NCI-H510A treated with DMSO at 0.1 percent for 48 hours (cell line): ENCODE measurements around the gene HECA.
"Not testable (repeated sequence)": the region's sequence is repeated elsewhere in the genome, so short reads cannot be mapped to it uniquely, and the experiment has no call there.

Source experiments
- DNase-seq: peaks from one replicate; lab custom pipeline; 2025; lab: John Stamatoyannopoulos, UW

HECA gene

GRCh38 chr6:139135578-139136545 lies 982 bp downstream of the HECA start:
- DNase-seq, result no peak

DNA sequence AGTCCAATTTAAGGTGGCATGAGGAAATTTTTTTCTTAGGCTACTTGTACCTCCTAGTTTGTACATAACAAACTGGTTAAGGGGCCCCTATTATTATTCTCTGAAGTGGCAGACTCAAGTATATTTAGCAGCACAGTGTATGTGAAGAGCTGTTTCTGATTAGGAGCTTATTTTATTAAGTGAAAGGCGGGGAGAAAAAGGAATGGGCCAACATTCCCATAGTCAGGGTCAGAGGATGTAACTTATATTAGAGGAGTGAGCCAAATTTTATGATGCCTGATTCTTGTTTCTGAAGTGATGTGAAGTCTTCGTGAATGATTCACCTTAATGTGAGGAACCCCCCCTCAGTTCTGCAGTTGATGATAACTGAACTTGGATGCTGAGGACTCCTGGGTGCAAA lies 2.8 kb downstream of the HECA start:
- DNase-seq, result no peak

DNA sequence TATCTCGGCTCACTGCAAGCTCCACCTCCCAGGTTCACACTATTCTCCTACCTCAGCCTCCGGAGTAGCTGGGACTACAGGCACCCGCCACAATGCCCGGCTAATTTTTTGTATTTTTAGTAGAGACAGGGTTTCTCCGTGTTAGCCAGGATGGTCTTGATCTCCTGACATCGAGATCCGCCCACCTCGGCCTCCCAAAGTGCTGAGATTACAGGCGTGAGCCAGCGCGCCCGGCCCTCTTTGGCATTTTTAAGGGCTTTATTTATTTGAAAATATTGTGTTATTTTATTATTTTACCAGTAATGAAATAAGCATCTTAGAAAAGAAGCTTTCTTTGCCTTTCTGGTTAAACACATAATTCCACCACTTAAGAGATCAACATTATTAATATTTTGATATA lies 6.0 kb downstream of the HECA start:
- not testable (repeated sequence) for DNase-seq

DNA sequence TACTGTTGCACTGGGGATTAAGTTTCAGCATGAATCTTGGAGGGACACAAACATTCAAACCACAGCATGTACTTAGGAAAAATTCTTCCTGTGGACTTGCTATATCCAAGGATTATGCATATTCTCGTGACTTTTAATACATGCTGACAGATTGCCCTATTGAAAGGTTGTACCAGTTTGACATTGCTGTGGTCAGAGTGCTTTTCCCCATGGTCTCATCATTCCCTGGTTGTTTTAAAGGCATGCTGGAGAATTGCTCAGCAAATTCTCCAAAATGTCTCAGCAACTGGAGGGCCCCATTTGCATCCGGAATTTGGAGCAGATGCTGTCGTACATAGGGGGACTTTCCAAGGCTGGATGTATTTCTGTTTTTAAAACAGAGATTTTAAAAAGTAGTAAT lies 7.4 kb downstream of the HECA start:
- no peak for DNase-seq

DNA sequence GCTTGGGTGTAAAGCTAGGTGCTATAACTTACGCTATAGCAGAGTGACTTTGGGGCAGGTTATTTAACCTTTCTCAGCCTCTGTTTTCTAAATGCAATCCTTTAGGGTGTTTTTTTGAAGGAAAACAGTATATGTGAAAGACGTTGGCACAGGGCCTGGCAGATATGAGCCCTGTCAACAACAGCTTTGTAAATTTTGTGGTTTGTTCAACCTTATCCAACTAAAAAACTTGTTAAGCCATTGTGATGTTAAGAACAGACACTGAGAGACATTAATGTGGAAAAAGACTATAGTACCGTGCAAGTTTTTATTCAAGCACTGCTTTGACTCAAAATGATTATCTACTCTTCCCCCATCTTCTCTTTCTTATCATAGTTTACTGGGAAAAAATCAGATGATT lies 8.2 kb downstream of the HECA start:
- DNase-seq, result no peak

DNA sequence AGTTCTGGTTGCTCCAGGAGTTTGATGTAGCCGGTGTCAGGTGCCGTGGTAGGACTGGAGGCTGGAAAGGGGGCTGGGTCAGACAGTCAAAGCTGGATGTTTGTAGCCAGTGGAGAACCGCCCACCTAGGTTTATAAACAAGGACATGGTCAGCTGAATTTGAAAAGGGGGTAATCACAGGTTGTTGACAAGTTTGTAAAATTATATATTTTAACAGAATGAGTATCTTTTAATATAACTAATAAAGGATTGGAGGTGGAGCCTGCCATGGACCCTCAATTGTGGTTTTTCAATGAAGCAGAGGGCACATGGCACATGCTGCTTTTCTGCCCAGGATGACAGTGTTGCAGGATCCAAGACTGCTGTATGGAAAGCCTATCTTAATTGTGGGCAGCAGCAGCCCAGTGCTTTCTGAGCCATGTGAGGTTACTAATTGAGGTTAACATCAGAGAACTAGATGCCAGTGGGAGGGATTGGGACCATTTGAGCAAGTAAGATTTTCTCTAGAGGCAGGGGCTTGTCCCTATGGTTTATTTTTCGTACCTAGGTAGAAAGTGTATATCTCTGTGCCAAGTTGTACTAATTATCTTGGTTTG lies 9.7 kb downstream of the HECA start:
- no peak for DNase-seq

DNA sequence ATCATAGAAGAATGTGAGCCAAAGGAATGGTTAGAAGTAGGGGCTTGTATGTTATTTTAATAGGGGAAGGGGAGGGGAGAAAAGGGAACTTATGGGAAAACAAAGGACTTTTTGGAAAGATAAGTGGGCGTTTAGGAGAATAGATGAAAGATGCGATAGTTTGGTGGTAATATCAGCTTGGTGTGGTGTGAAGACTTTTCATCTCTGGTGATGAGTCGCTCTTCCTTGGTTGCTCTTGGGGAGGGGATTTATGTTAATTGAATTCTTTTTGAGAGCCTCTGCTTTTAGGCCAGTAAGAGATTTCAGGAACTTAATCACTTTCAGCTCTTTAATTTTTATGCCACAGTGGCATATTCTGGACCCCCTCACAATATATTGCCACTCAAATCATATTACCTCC lies 10.8 kb downstream of the HECA start:
- no peak for DNase-seq

DNA sequence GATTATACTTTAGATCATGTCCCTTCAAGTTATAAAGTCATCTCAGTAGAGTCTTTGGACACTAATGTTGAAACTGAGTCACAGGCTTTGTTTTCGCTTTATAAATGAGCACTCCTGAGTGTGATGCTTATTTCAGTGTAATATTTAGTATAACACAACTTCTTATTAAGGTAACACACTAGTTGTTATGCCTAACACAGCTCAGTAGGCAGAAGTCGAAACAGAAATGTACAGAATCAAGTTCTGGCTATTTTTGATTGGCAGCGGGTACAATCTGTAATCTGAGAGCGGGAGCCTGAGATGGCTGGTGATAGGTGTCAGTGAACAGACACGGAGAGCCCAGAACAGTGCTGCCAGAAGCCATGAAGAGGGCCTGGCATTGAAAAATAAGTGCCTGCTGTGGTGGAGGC lies 11.4 kb downstream of the HECA start:
- no peak for DNase-seq

- no peak for DNase-seq
These were observed 12.7 kb downstream of the HECA start for GRCh38 chr6:139147628-139148027.

- no peak for DNase-seq
These were observed 13.8 kb downstream of the HECA start for GRCh38 chr6:139148557-139149235.

GRCh38 chr6:139149383-139149782 lies 14.5 kb downstream of the HECA start:
- DNase-seq, result no peak

DNA sequence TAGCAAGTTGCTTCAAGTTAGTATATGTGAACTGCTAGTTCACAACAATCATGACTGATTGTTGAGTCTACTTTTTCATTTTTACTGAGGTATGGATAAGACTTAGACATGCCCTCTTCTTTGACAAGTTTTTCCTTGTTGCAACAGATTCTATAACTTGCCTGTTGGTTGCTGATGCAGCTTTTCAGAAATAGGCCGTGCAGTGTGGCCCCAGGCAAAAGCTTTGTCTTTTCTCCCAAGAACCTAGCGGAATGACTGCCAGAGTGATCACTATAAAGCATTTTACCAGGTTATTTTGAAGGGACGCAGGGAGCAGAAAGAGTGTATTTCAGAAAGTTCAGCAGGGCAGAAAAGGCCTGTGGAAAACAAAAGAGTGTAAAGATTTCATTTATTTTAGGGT lies 16.0 kb downstream of the HECA start:
- DNase-seq, result no peak

DNA sequence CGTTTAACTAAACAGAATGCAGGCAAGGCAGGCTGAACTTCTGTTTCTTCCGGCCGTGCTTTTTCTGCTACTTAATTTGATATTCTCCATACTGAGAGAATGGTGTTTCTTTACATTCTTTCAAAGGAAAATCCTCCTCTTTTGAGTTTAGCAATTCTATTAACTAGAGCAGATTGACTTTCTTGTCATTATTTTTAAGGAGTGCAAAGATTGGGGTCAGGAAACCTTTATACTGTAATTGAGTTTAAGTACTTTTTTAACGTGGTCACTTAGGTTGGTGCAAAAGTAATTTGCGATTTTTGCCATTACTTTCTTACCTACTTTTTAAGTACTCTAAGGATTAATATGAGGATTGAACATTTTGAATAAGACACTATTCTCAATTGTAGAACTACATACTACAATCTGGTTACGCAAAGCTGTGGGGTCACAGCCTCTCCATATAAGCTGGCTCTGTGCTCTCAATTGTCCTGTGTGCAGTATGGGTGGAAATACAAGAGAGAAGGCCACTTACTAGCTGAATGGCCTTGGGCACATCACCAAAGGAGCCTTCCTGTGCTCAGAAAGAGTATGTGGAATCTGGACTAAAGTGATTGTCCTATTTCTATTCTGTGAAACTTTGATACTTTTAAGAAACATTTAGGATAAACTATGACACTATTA lies 16.7 kb downstream of the HECA start:
- DNase-seq, result no peak

DNA sequence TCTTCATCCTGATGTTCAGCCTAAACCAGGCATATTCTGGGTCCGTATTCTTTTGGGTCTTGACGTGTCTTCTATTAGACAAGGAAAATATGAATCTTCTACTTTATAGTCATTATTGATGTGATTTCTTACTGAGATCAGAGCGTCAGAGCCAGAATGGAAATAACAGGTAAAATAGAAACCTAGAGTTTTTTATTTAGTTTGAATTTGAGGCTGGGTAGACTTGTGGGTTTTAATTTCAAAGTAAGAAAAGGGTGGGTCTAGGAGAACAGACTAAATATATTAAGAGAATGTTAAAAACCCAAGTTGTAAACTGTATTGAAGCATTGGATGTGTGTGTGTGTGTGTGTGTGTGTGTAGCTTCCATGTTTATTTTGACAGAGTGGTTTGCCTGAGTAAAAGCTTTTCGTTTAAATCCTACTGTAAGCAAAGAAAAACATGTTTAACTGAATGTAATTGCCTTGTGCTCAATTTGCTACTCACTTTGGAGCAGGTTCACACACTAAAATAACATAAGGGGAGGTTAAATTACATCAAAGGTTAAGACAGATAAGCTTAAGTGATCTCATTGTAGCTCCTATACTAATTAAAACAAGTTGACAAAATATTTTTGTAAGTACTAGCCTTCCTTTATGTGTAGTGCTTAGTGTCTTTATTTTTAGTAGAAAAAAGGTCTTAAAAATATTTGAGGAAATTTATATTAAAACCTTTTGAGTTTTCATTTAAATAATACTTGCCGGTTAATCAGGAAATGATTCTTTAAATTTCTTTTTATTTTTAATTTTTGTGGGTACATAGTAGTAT lies 17.4 kb downstream of the HECA start:
- no peak for DNase-seq

GRCh38 chr6:139152892-139153271 lies 18.0 kb downstream of the HECA start:
- DNase-seq, result no peak

DNA sequence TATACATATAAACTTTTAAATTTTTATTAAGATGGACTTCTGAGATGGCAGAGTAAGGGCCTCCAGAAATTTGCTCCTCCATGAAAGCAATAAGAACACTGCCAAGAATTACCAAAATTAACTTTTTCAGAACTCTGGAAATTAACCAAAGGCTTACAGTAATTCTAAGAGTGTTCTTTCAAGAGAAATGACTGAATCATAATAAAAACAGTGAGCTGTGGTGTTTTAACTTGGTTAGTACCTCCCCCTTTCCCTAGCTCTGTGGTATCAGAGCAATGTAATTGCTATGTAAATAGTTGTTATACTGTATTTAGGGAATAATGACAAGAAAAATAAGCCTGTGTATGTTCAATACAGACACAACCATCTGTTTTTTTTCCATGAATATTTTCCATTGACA lies 19.0 kb downstream of the HECA start:
- no peak for DNase-seq

- DNase-seq, result no peak
These were observed 20.1 kb downstream of the HECA start for GRCh38 chr6:139154881-139155547.

GRCh38 chr6:139156102-139156501 lies 21.2 kb downstream of the HECA start:
- DNase-seq, result no peak

- no peak for DNase-seq
These were observed 21.7 kb downstream of the HECA start for GRCh38 chr6:139156551-139156950.

DNA sequence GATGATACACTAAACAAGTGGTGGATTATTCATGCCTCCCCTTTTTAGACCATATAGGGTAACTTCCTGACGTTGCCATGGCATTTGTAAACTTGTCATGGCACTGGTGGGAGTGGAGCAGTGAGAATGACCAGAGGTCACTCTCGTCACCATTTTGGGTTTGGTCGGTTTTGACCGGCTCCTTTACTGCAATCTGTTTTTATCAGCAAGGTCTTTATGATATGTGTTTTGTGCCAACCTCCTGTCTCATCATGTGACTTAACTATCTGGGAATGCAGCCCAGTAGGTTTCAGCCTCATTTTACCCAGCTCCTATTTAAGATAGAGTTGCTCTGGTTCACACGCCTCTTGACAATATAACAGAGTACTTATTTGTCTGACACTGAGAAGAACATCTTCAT lies 22.2 kb downstream of the HECA start:
- not testable (repeated sequence) for DNase-seq

GRCh38 chr6:139159016-139159415 lies 24.1 kb downstream of the HECA start:
- no peak for DNase-seq
